ENCODE data around the gene SH2D6.

DNA sequence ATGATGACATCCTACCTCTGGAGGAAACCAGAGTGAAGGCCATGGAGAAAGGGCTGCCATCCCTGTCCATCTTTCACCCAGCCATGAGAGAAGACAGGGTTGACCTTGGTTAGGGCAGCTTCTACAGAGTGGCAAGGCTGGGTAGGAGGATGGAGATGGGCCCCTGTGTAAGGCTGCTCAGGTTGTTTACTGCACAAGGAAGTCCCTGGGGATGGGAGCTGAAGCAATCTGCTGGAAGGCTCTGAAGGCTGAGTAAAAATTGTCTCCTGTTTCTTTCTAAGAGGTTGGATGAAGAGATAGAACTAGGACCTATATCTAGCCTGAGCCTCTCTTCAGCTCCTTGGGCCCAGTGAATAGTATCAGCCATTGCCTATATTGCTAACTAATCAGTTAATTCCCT is 49.6 kb upstream of the SH2D6 start:
- no peak for TF ChIP-seq SIN3A (IDR thresholded peaks at IDR 0.05; ENCODE audit: borderline replicate concordance, insufficient read depth, low read length)
- TF ChIP-seq FOXP2 (optimal IDR thresholded peaks at IDR 0.05; ENCODE audit: borderline replicate concordance, extremely low read depth, extremely low read length, insufficient read depth): no peak

Measured in PFSK-1 (cell line).